Endothelial cell of umbilical vein (primary cell): ENCODE measurements around the gene CECR2. TPM values are rescaled to one million over a fixed set of nuclear protein-coding genes. Genes with fewer than 3 reads are reported as not detected.

Source experiments
- BruUV-seq: library from RNA; stranded (reverse); fragments of 400-500 nt; replicated peaks from 2 replicates; lab custom pipeline; 2021; lab: Mats Ljungman, UMichigan
- CTCF ChIA-PET: fragments of 300-600, 350-600 bp; sonication (Branson Sonifier 250); formaldehyde crosslinking; loops from one replicate; lab custom pipeline; 2021; ENCODE audit warnings: antibody characterized with exemption, inconsistent platforms; lab: Charles Lee
- POLR2A ChIA-PET: fragments of 300-600, 350-600 bp; sonication (Branson Sonifier 250); formaldehyde crosslinking; loops from one replicate; lab custom pipeline; 2021; ENCODE audit warnings: antibody characterized with exemption, inconsistent platforms; lab: Charles Lee
- DNase-seq: peaks from one replicate; pipeline ENCODE4 v3.0.0-alpha.2; 2011; ENCODE audit warnings: low read depth, low spot score
- FAIRE-seq: peaks from 2 replicates; lab custom pipeline; 2011; peaks lifted over from hg19 to GRCh38; lab: Jason Lieb, UNC
- H2AFZ ChIP-seq: 2 replicates; pipeline ENCODE4 v1.6.0; 2012; ENCODE audit warnings: low read depth, low read length, control low read depth, inconsistent platforms
- H3K27ac ChIP-seq: 2 replicates; pipeline ENCODE4 v1.5.1; 2011; ENCODE audit warnings: low read depth, mild to moderate bottlenecking, control low read depth, low read length, moderate library complexity; ENCODE audit not compliant: insufficient read depth
- H3K27me3 ChIP-seq, 2 experiments: 2 replicates each; pipeline versions ENCODE4 v1.6.0 to v1.6.1; 2011; ENCODE audit warnings: low read length in 2 of 2, mixed read lengths in 1 of 2; ENCODE audit not compliant: control insufficient read depth in 2 of 2, insufficient read depth in 2 of 2
- H3K36me3 ChIP-seq, 2 experiments: 2 replicates in 1 of 2; 3 replicates in 1 of 2; pipeline ENCODE4 v1.5.1; 2011; ENCODE audit warnings: low read length in 2 of 2, mild to moderate bottlenecking in 1 of 2, moderate library complexity in 1 of 2; ENCODE audit not compliant: control insufficient read depth in 2 of 2, insufficient read depth in 2 of 2; ENCODE audit errors: extremely low read depth in 1 of 2
- H3K4me1 ChIP-seq: 3 replicates; pipeline ENCODE4 v1.5.1; 2011; ENCODE audit warnings: mild to moderate bottlenecking, low read length; ENCODE audit not compliant: control insufficient read depth, insufficient read depth; ENCODE audit errors: extremely low read depth
- H3K4me2 ChIP-seq: 2 replicates; pipeline ENCODE4 v1.6.1; 2011; ENCODE audit warnings: low read length, control low read depth, mixed read lengths; ENCODE audit not compliant: insufficient read depth
- H3K4me3 ChIP-seq, 3 experiments: fragments of 200-600 bp in 1 of 3; sonication (generic), shearing (Covaris generic) in 1 of 3; replicated peaks in 1 of 3; 2 replicates each; pipeline ENCODE4 v1.5.1; 2011 to 2016; ENCODE audit warnings: control low read depth in 3 of 3, low read length in 3 of 3, mild to moderate bottlenecking in 2 of 3, inconsistent platforms in 1 of 3, low read depth in 1 of 3, moderate library complexity in 1 of 3; ENCODE audit not compliant: insufficient read depth in 1 of 3
- H3K79me2 ChIP-seq: 2 replicates; pipeline ENCODE4 v1.6.0; 2012; ENCODE audit warnings: low read length, inconsistent platforms; ENCODE audit not compliant: control insufficient read depth, insufficient read depth
- H3K9ac ChIP-seq: replicated peaks from 2 replicates; pipeline ENCODE3; 2011; ENCODE audit warnings: low read length, control low read depth; ENCODE audit not compliant: insufficient read depth; ENCODE audit errors: extremely low read depth
- H3K9me1 ChIP-seq: replicated peaks from 3 replicates; pipeline ENCODE4 v1.6.0; 2011; ENCODE audit warnings: mild to moderate bottlenecking, low read length; ENCODE audit not compliant: control insufficient read depth, insufficient read depth; ENCODE audit errors: extremely low read depth
- H3K9me3 ChIP-seq: replicated peaks from 2 replicates; pipeline ENCODE4 v1.5.1; 2012; ENCODE audit warnings: low read length, inconsistent platforms; ENCODE audit not compliant: control insufficient read depth, insufficient read depth
- H4K20me1 ChIP-seq: replicated peaks from 2 replicates; pipeline ENCODE3; 2011; ENCODE audit warnings: mild to moderate bottlenecking, low read length; ENCODE audit not compliant: control insufficient read depth, insufficient read depth; ENCODE audit errors: extremely low read depth
- EZH2 ChIP-seq: IDR thresholded peaks from 2 replicates; pipeline ENCODE4 v1.6.1; 2012; ENCODE audit warnings: borderline replicate concordance, low read depth, mild to moderate bottlenecking, moderate library complexity, low read length, inconsistent platforms; ENCODE audit not compliant: severe bottlenecking
- FOS ChIP-seq: IDR thresholded peaks from 2 replicates; pipeline ENCODE4 v1.6.1; 2011; ENCODE audit warnings: mild to moderate bottlenecking, low read length, moderate library complexity, borderline replicate concordance; ENCODE audit not compliant: insufficient read depth
- GATA2 ChIP-seq: IDR thresholded peaks from 2 replicates; pipeline ENCODE4 v1.7.0; 2011; ENCODE audit warnings: low read depth, mild to moderate bottlenecking, moderate library complexity, mixed read lengths, low read length; ENCODE audit not compliant: insufficient read length, insufficient read depth
- JUN ChIP-seq: IDR thresholded peaks from 2 replicates; pipeline ENCODE4 v1.6.1; 2011; ENCODE audit warnings: borderline replicate concordance, low read depth; ENCODE audit not compliant: insufficient read length, insufficient read depth
- MYC ChIP-seq: IDR thresholded peaks from one replicate; pipeline ENCODE4 v1.6.1; 2011; ENCODE audit warnings: mild to moderate bottlenecking, low read depth, low read length
- POLR2A ChIP-seq: IDR thresholded peaks from 2 replicates; pipeline ENCODE4 v1.6.1; 2012; ENCODE audit warnings: low read depth, mild to moderate bottlenecking, control low read depth, low read length
- POLR2AphosphoS5 ChIP-seq: IDR thresholded peaks from 2 replicates; pipeline ENCODE4 v1.6.1; 2012; ENCODE audit warnings: low read depth, mild to moderate bottlenecking, control low read depth, low read length, moderate library complexity; ENCODE audit not compliant: insufficient read depth
- dilution Hi-C: fragments of 300-500 bp; cut with MboI; formaldehyde crosslinking; loops from one replicate; pipeline ENCODE4 v1.15.0; 2019; ENCODE audit warnings: low sequenced_read_pairs; ENCODE audit not compliant: extremely low pct_ligation_motif_present
- intact Hi-C: fragments of 100-400 bp; cut with micrococcal nuclease; formaldehyde crosslinking; loops from one replicate; pipeline ENCODE4 v1.10.0; 2022
- polyA plus RNA-seq, 4 experiments: library from polyadenylated mRNA; depleted of rRNA in 3 of 4; stranded (reverse) in 3 of 4; unstranded in 1 of 4; fragments of >200 nt; gene quantifications; 2 replicates each; pipeline versions ENCODE4 v1.2.1 to v1.2.3, GENCODE V29; 2011 to 2012; ENCODE audit warnings: missing spikeins in 1 of 4
- total RNA-seq: library from RNA; stranded (reverse); gene quantifications from 2 replicates; pipeline ENCODE4 v1.2.3, GENCODE V29; 2021
- TF ChIP-seq, protein P1 (sequence below): IDR thresholded peaks from 2 replicates; pipeline ENCODE4 v1.6.1; 2011; ENCODE audit not compliant: insufficient read depth, insufficient read length
- TF ChIP-seq, protein P2 (sequence below), 2 donors: IDR thresholded peaks; 1 replicate in 1 of 2; 2 replicates in 1 of 2; pipeline ENCODE4 v1.5.1; 2011; ENCODE audit warnings: low read length in 2 of 2, mild to moderate bottlenecking in 2 of 2, moderate library complexity in 2 of 2, control low read depth in 1 of 2, inconsistent platforms in 1 of 2, low read depth in 1 of 2; ENCODE audit not compliant: insufficient read depth in 1 of 2; ENCODE audit errors: extremely low read depth in 1 of 2

CECR2 gene
- total and polyA plus RNA-seq, 2 donors (not counting 3 experiments of a cell fraction or from before 2014, with no cell fraction given): 0.01 TPM; not detected in 1

DNA sequence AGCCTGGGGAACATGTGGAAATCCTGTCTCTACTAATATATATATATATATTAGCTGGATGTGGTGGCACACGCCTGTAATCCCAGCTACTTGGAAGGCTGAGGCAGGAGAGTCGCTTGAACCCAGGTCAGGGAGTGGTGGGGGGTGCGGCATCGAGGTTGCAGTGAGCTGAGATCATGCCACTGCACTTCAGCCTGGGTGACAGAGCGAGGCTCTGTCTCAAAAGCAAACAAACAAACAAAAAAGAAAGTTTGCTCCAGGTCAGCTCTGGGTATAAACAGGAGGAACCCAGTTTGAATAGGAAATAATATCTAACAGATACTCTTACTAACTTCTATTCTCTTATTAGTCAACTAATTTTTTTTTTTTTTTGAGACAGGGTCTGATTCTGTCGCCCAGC is 34.3 kb upstream of the CECR2 start:
- no peaks in the 10 kb centered on the region for H3K9me3 ChIP-seq
- H3K9ac ChIP-seq: no peak overlapping the region
- H3K27me3 ChIP-seq: peaks cover 2 to 4% of the 10 kb centered on the region in 2 experiments
- no peaks in the 10 kb centered on the region for H3K9me1 ChIP-seq
- FAIRE-seq (no peak), DNase-seq (no peak)
- ChIA-PET POLR2A (no interaction called here), CTCF (interaction anchor here (0.7 to 2.1 kb wide), 3 partner anchors 15 to 78 kb away, joined by 3 to 5 read pairs (median 3); no protein-coding TSS in a partner anchor)
- TF ChIP-seq FOS: no peak
- no peak for TF ChIP-seq GATA2
- no peak for TF ChIP-seq POLR2A
- no peak for TF ChIP-seq POLR2AphosphoS5
- no peak for TF ChIP-seq MYC
- TF ChIP-seq, protein P1, sequence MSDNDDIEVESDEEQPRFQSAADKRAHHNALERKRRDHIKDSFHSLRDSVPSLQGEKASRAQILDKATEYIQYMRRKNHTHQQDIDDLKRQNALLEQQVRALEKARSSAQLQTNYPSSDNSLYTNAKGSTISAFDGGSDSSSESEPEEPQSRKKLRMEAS: no peak
- TF ChIP-seq EZH2: no peak
- no peak for TF ChIP-seq JUN
- TF ChIP-seq, protein P2, sequence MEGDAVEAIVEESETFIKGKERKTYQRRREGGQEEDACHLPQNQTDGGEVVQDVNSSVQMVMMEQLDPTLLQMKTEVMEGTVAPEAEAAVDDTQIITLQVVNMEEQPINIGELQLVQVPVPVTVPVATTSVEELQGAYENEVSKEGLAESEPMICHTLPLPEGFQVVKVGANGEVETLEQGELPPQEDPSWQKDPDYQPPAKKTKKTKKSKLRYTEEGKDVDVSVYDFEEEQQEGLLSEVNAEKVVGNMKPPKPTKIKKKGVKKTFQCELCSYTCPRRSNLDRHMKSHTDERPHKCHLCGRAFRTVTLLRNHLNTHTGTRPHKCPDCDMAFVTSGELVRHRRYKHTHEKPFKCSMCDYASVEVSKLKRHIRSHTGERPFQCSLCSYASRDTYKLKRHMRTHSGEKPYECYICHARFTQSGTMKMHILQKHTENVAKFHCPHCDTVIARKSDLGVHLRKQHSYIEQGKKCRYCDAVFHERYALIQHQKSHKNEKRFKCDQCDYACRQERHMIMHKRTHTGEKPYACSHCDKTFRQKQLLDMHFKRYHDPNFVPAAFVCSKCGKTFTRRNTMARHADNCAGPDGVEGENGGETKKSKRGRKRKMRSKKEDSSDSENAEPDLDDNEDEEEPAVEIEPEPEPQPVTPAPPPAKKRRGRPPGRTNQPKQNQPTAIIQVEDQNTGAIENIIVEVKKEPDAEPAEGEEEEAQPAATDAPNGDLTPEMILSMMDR (IDR thresholded peaks at IDR 0.05; ENCODE audit: extremely low read depth in 1 of 2, insufficient read depth in 1 of 2, low read depth in 1 of 2, low read length in 2 of 2): no peak
- H2AFZ ChIP-seq: no peak overlapping the region
- no peak overlapping the region for H3K4me2 ChIP-seq
- H3K36me3 ChIP-seq: no peaks in the 10 kb centered on the region
- dilution Hi-C loops: no loop called here
- no peaks in the 10 kb centered on the region for H3K79me2 ChIP-seq
- H3K27ac ChIP-seq: no peak overlapping the region
- intact Hi-C loops: loop anchor here (10.0 kb wide), 1 partner anchor 160 kb away; no protein-coding TSS in a partner anchor
- no peaks in the 10 kb centered on the region for H4K20me1 ChIP-seq
- BruUV-seq: no TSS peak
- no peaks in the 10 kb centered on the region for H3K4me1 ChIP-seq
- H3K4me3 ChIP-seq: no peak overlapping the region
